Thyroid gland (tissue), 4 donors: ENCODE data around the gene ZNF407.

Source experiments
- POLR2A ChIP-seq, 2 donors: fragments of 450-650 bp; IDR thresholded peaks; one replicate each; pipeline ENCODE4 v1.6.1; 2017; ENCODE audit warnings: antibody characterized with exemption in 2 of 2, mild to moderate bottlenecking in 2 of 2, moderate library complexity in 1 of 2
- TF ChIP-seq, protein P1 (sequence below), 6 experiments: fragments of 200-600 bp in 3 of 6; fragments of 450-650 bp in 3 of 6; sonication (generic) in 3 of 6; IDR thresholded peaks; one replicate each; pipeline ENCODE4 v1.5.1; 2016 to 2019; ENCODE audit warnings: antibody characterized with exemption in 6 of 6, mild to moderate bottlenecking in 2 of 6, inconsistent platforms in 1 of 6, moderate library complexity in 1 of 6

DNA sequence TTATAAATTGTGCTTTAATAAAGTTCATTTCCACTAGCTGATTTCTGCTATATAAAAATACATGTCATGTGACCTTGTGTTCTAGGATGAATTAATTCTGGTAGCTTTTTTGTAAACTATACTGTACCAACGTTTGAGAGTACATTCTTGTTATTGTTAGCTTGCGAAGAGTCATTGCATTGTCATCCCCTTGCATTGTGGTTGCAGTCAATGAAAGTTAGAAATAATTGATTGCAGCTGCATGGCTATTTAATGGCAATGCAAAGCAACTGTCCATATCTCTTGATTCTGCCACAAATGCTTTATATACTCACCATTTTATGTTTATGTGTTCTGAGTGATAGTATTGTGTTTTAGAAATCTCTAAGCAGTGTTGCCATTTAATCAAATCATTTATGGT is 91.6 kb downstream of the ZNF407 start:
- no peak for TF ChIP-seq POLR2A (IDR thresholded peaks at IDR 0.05)
- TF ChIP-seq, protein P1, sequence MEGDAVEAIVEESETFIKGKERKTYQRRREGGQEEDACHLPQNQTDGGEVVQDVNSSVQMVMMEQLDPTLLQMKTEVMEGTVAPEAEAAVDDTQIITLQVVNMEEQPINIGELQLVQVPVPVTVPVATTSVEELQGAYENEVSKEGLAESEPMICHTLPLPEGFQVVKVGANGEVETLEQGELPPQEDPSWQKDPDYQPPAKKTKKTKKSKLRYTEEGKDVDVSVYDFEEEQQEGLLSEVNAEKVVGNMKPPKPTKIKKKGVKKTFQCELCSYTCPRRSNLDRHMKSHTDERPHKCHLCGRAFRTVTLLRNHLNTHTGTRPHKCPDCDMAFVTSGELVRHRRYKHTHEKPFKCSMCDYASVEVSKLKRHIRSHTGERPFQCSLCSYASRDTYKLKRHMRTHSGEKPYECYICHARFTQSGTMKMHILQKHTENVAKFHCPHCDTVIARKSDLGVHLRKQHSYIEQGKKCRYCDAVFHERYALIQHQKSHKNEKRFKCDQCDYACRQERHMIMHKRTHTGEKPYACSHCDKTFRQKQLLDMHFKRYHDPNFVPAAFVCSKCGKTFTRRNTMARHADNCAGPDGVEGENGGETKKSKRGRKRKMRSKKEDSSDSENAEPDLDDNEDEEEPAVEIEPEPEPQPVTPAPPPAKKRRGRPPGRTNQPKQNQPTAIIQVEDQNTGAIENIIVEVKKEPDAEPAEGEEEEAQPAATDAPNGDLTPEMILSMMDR (IDR thresholded peaks at IDR 0.05) = no peak
